Spinal cord (tissue), 10 donors: ENCODE data around the gene PCP4. TPM values are rescaled to one million over a fixed set of nuclear protein-coding genes. Genes with fewer than 3 reads are reported as not detected.

Source experiments
- DNase-seq, 6 donors: peaks; one replicate each; pipeline versions ENCODE4 v3.0.0 to v3.0.0-alpha.2; 2013 to 2015; ENCODE audit warnings: low spot score in 6 of 6, low read depth in 4 of 6
- H3K27ac ChIP-seq: one replicate; pipeline ENCODE4 v1.5.1; 2013; ENCODE audit warnings: low read depth, low read length, control low read depth
- H3K27me3 ChIP-seq: one replicate; pipeline ENCODE4 v1.6.1; 2013; ENCODE audit warnings: low read length; ENCODE audit not compliant: control insufficient read depth, insufficient read depth
- H3K36me3 ChIP-seq: one replicate; pipeline ENCODE4 v1.6.1; 2013; ENCODE audit warnings: low read length; ENCODE audit not compliant: control insufficient read depth, insufficient read depth
- H3K4me1 ChIP-seq: one replicate; pipeline ENCODE4 v1.6.1; 2013; ENCODE audit warnings: low read length; ENCODE audit not compliant: control insufficient read depth, insufficient read depth
- H3K4me3 ChIP-seq: one replicate; pipeline ENCODE4 v1.5.1; 2013; ENCODE audit warnings: low read depth, low read length, control low read depth
- H3K9me3 ChIP-seq: one replicate; pipeline ENCODE4 v1.6.1; 2013; ENCODE audit warnings: low read length; ENCODE audit not compliant: control insufficient read depth, insufficient read depth
- WGBS: methylation state at CpG from one replicate; pipeline ENCODE4 v1.1.5; 2013; ENCODE audit warnings: missing lambda C conversion rate; ENCODE audit not compliant: insufficient coverage; 5-methylcytosine and 5-hydroxymethylcytosine counted together
- long read RNA-seq, 4 donors: transcript quantifications; one replicate each; lab custom pipeline, GENCODE V29; 2026
- polyA plus RNA-seq, 2 donors: library from polyadenylated mRNA; unstranded; fragments of 120-200 nt; gene quantifications; one replicate each; pipeline ENCODE4 v1.2.1, GENCODE V29; 2013; ENCODE audit not compliant: insufficient read length in 2 of 2
- total RNA-seq, 2 donors: library from RNA; depleted of rRNA in 1 of 2; stranded (reverse); fragments of 120-200 nt in 1 of 2; fragments of >200 nt in 1 of 2; gene quantifications; one replicate each; pipeline versions ENCODE4 v1.2.3 to v1.2.4, GENCODE V29; 2013 to 2014
- donor health status: healthy.

PCP4 gene
- total RNA-seq (10 to 100 TPM; 25.8 to 29.4 TPM), polyA plus RNA-seq (100 to 1,000 TPM; 166 to 213 TPM)
- long read RNA-seq, donor 1, transcript PCP4-201 (3 exons, 660 nt), result major isoform, 165 of 170 reads
- long read RNA-seq, donor 1, partial matches to known transcripts, result 0 of 170 reads
- long read RNA-seq, donor 1, other reads (novel, unspliced or antisense), result 0 of 170 reads
- long read RNA-seq, donor 2, transcript PCP4-201 (3 exons, 660 nt), result major isoform, 85 of 86 reads
- long read RNA-seq, donor 2, partial matches to known transcripts, result 0 of 86 reads
- long read RNA-seq, donor 2, other reads (novel, unspliced or antisense), result 0 of 86 reads
- long read RNA-seq, donor 3, transcript PCP4-201 (3 exons, 660 nt), result major isoform, 68 of 69 reads
- long read RNA-seq, donor 3, partial matches to known transcripts, result 0 of 69 reads
- long read RNA-seq, donor 3, other reads (novel, unspliced or antisense), result 0 of 69 reads
- long read RNA-seq, donor 4, transcript PCP4-201 (3 exons, 660 nt), result major isoform, 9 of 9 reads
- long read RNA-seq, donor 4, partial matches to known transcripts, result 0 of 9 reads
- long read RNA-seq, donor 4, other reads (novel, unspliced or antisense), result 0 of 9 reads

GRCh38 chr21:39867198-39867650, at the start of gene PCP4:
Gene PCP4 (plus strand): TSS chr21:39867438. CDS start chr21:39867502, 64 bp downstream.
- Histone ChIP-seq H3K27me3 (no peaks in the 10 kb centered on the region), H3K36me3 (peaks cover 5% of the 10 kb centered on the region), H3K4me3 (peak within 1 kb of the TSS; percentile 26), H3K27ac (no peak within 1 kb of the TSS), H3K4me1 (peaks cover 27% of the 10 kb centered on the region), H3K9me3 (no peaks in the 10 kb centered on the region)
- WGBS, result 11% methylated on average over 13 of the region's 14 CpGs
- DNase-seq, result peak; percentile 56 to 96 (median 70)

GRCh38 chr21:39818557-39818956, 48.7 kb upstream of the PCP4 start:
- no peaks in the 10 kb centered on the region for H3K4me1 ChIP-seq
- WGBS, result 100% methylated on average over 1 of the region's 2 CpGs
- DNase-seq, result no peak
- H3K9me3 ChIP-seq, result no peaks in the 10 kb centered on the region
- H3K36me3 ChIP-seq, result no peaks in the 10 kb centered on the region
- no peak overlapping the region for H3K27ac ChIP-seq
- no peaks in the 10 kb centered on the region for H3K27me3 ChIP-seq
- H3K4me3 ChIP-seq, result no peak overlapping the region

GRCh38 chr21:39822042-39822441, 45.2 kb upstream of the PCP4 start:
- no peaks in the 10 kb centered on the region for H3K4me1 ChIP-seq
- H3K4me3 ChIP-seq, result no peak overlapping the region
- H3K36me3 ChIP-seq, result no peaks in the 10 kb centered on the region
- 91% methylated on average over 2 of the region's 3 CpGs for WGBS
- DNase-seq, result no peak
- no peaks in the 10 kb centered on the region for H3K9me3 ChIP-seq
- H3K27me3 ChIP-seq, result no peaks in the 10 kb centered on the region
- H3K27ac ChIP-seq, result no peak overlapping the region

GRCh38 chr21:39825250-39825649, 42.0 kb upstream of the PCP4 start:
- no peaks in the 10 kb centered on the region for H3K27me3 ChIP-seq
- H3K9me3 ChIP-seq, result no peaks in the 10 kb centered on the region
- whole genome bisulfite sequencing, result 100% methylated on average over 1 of the region's 1 CpG
- no peaks in the 10 kb centered on the region for H3K4me1 ChIP-seq
- no peaks in the 10 kb centered on the region for H3K36me3 ChIP-seq
- no peak for DNase-seq
- no peak overlapping the region for H3K27ac ChIP-seq
- no peak overlapping the region for H3K4me3 ChIP-seq

- no CpG with 5 or more reads among the region's 4 CpGs for WGBS
- DNase-seq, result no peak
- no peaks in the 10 kb centered on the region for H3K36me3 ChIP-seq
These were observed 32.7 kb upstream of the PCP4 start for GRCh38 chr21:39834543-39834942.

DNA sequence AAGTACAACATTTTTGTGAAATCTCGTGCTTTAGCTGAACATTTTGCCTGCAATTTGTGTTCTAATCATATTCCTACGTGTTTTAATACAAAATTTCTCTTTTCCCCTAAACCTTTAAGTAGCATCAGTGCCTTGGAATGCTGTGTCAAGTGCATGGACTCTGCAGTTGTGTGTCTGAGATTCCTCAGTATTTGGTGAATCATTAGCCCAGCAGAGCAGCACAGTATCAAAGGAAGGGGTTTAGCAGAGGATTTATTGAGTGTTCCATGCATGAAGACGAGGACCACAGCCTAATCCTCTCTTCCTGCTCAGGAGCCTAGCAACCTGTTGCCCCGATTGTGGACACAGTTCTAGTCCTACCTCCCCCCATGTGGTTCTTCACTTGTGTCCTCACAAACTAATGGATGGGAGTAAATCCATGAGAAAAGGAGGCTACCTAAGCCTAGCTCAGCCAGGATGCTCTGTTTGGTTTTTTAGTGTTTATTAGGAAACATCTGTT, 29.3 kb upstream of the PCP4 start:
- H3K27me3 ChIP-seq, result no peaks in the 10 kb centered on the region
- no peak for DNase-seq
- no CpG with 5 or more reads among the region's 4 CpGs for WGBS
- H3K27ac ChIP-seq, result no peak overlapping the region
- H3K36me3 ChIP-seq, result no peaks in the 10 kb centered on the region
- peaks cover 9% of the 10 kb centered on the region for H3K4me1 ChIP-seq
- H3K4me3 ChIP-seq, result no peak overlapping the region
- H3K9me3 ChIP-seq, result no peaks in the 10 kb centered on the region

More at GRCh38 chr21:39834543-39834942, 32.7 kb upstream of the PCP4 start:
- Histone ChIP-seq H3K4me3 (no peak overlapping the region), H3K9me3 (no peaks in the 10 kb centered on the region), H3K27ac (no peak overlapping the region), H3K27me3 (no peaks in the 10 kb centered on the region), H3K4me1 (no peaks in the 10 kb centered on the region)

- no peaks in the 10 kb centered on the region for H3K27me3 ChIP-seq
- no peaks in the 10 kb centered on the region for H3K9me3 ChIP-seq
- DNase-seq, result peak in 4 of 6 donors; percentile 8 to 78 (median 36)
- no peaks in the 10 kb centered on the region for H3K36me3 ChIP-seq
- no peak overlapping the region for H3K4me3 ChIP-seq
- 68% methylated on average over 16 of the region's 22 CpGs for WGBS
- peaks cover 9% of the 10 kb centered on the region for H3K4me1 ChIP-seq
- no peak overlapping the region for H3K27ac ChIP-seq
These were observed 26.7 kb upstream of the PCP4 start for GRCh38 chr21:39840373-39841097.

DNA sequence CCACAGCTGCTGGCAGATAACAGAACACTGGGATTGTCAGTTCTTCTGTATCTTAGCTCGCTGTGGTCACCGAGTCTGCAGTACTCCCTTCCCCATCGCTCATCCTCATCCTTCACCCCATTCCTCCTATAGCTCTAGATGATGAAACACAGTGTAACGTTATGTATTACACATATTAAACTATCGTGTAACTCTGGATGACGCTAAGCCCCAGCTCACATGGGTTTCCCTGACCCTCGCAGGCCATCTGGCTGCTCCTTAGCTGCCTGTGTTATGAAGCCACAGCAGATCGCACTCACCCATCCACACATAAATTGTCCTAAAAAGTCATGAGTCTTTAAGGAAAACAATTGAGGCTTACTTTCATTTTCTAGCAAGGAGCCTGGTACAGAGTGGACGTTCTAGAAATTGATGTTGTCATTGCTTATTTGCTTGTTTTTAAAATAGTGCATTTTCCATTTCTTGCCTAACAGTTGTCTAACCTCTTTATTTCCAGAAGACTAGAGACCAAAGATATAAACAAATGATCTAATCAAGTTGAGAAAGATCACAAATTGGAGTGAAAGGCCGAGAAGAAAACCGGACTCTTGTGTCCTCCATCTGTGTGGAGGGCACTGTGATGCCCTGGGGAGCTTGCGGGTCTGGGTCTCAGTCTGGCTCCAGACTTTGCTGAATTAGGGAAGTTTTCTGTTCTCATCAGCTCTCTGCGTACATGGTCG, 24.3 kb upstream of the PCP4 start:
- Histone ChIP-seq H3K36me3 (no peaks in the 10 kb centered on the region), H3K27me3 (no peaks in the 10 kb centered on the region), H3K27ac (no peak overlapping the region), H3K9me3 (no peaks in the 10 kb centered on the region), H3K4me3 (no peak overlapping the region), H3K4me1 (peaks cover 9% of the 10 kb centered on the region)
- DNase-seq, result no peak
- 85% methylated on average over 9 of the region's 14 CpGs for WGBS

- 97% methylated on average over 3 of the region's 4 CpGs for WGBS
- no peaks in the 10 kb centered on the region for H3K27me3 ChIP-seq
- no peaks in the 10 kb centered on the region for H3K9me3 ChIP-seq
- no peak overlapping the region for H3K27ac ChIP-seq
- no peak overlapping the region for H3K4me3 ChIP-seq
- peaks cover 9% of the 10 kb centered on the region for H3K4me1 ChIP-seq
- H3K36me3 ChIP-seq, result no peaks in the 10 kb centered on the region
- no peak for DNase-seq
These were observed 23.8 kb upstream of the PCP4 start for GRCh38 chr21:39843483-39843882.
